GM12874 (cell line): ENCODE results near the gene SH3RF3.

ENCODE experiments used
- TF ChIP-seq, protein P1 (sequence below): IDR thresholded peaks from 2 replicates; pipeline ENCODE4 v1.5.1; 2011; ENCODE audit warnings: low read depth, mild to moderate bottlenecking, control low read depth, low read length, moderate library complexity; ENCODE audit not compliant: insufficient read depth

The SH3RF3 gene

GRCh38 chr2:109417701-109418335, 288.8 kb downstream of the SH3RF3 start:
- TF ChIP-seq, protein P1, sequence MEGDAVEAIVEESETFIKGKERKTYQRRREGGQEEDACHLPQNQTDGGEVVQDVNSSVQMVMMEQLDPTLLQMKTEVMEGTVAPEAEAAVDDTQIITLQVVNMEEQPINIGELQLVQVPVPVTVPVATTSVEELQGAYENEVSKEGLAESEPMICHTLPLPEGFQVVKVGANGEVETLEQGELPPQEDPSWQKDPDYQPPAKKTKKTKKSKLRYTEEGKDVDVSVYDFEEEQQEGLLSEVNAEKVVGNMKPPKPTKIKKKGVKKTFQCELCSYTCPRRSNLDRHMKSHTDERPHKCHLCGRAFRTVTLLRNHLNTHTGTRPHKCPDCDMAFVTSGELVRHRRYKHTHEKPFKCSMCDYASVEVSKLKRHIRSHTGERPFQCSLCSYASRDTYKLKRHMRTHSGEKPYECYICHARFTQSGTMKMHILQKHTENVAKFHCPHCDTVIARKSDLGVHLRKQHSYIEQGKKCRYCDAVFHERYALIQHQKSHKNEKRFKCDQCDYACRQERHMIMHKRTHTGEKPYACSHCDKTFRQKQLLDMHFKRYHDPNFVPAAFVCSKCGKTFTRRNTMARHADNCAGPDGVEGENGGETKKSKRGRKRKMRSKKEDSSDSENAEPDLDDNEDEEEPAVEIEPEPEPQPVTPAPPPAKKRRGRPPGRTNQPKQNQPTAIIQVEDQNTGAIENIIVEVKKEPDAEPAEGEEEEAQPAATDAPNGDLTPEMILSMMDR, result no peak

DNA sequence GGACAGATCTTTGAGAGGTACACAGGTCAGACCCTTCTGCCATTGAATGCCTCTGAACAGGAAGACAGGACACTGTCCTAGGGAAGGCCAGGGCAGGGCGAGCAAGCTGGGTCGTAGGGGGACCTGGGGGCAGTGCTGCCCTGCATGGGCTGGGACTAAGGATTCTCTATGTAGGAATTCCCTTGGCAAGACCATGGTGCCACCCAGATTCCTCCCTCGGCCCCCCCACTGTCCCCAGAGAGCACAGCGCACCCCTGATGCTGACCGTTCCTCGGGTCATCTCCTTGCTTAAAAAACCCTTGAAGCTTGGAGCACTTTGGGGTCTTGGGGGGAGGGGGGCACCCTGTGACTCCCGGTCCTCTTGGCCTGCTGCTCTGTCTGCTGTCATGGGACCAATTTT, 289.7 kb downstream of the SH3RF3 start:
- TF ChIP-seq, protein P1, result no peak

DNA sequence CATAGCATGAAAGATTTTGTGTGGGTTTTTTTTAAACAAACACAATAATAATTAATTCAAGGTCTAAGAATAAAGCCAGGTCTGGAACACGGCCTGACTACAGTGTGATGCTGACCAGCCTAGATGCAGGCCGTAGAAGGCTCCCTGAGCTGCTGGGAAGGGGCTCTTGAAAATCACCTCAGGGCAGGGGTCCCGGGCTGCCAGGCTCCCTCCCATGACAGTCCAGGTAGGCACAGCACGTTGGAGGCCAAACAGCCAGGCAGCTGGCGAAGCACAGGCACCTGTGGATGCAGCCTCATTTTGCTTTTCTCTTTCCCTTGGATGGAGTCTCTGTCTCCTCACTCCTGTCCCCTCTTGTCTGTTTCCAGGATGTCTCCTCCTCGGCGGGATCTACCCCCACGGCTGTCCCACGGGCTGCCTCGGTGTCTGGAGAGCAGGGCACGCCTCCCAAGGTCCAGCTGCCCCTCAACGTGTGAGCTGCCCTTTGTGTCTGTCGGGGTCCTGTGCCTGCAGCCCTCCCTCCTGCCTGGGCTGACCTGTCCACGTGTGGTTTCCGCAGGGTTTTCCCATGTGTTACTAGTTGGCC, 290.3 kb downstream of the SH3RF3 start:
- TF ChIP-seq, protein P1, result no peak

DNA sequence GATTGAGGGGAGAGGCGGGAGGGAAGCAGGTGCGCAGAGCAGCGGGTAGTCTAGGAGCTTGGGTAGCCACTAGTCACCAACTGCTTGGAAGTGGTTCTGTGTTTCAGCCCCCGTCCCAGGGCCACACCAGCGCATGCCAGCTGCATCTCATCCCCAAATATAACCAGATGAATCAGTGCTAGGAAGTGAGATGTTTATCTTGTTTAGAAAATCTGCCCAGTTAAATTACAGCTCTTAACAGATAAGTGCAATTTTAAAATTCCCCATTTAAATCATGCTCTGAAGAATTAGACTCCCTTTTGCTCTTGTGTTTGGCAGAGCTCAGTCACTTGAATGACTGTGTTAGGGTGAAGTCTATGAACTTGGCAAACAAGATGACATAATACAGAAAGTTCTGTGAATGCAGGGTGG, 291.0 kb downstream of the SH3RF3 start:
- TF ChIP-seq, protein P1, result no peak

DNA sequence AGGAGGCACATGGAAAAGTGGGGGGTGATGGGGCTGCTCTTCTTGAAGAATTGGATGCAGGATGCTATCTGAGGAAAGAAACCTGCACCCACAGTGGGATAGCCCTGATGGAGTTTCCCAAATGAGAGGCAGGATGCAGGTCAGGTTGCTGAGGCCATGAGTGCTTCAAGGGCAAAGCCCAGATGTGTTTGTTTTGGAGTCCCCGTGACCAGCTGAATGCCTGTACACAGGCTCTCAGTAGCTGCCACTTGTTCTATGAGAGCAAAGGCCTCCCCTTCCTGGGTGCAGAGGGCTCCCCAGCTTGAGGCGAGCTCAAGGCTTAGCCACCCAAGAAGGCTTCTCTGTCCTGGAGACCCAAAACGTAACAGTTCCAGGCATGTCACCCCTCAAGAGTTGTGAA, 292.1 kb downstream of the SH3RF3 start:
- TF ChIP-seq, protein P1, result no peak

- TF ChIP-seq, protein P1, result no peak
These were observed 292.6 kb downstream of the SH3RF3 start for GRCh38 chr2:109421642-109422041.

DNA sequence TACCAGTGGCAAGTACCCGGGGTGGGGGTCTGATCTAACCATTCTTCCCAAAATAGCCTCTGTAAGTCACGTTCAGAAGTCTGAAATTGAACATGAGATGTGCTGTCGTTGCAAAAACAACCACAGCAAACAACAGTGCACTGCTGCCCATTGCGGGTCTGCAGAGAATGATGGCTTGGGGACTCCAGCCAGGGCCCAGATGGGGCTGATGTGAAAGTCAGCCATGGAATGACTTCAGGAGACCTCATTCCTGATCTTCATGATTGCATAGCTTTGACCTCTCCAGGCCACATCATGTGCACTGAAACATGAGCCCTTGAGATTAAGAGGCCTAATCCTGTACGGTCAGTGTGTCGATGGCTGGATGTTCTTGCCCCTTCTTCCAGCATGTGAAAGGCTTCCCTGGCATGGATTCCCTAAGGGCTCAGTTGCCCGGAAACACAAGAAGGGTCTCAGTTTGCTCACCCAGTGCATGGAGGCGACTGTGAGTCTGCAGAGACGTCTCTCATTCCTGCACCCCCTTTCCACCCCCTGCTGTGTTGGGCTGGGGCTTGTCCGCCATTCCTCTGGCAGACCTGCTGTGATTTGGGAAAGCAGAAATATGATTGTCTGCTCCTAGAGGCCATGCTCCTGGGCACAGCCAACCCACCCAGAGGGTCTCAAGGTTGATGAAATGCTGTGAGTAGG, 293.2 kb downstream of the SH3RF3 start:
- TF ChIP-seq, protein P1, result no peak
